T-cell (primary cell): Measurements from ENCODE around the gene TAF12. TPM values are rescaled to one million over a fixed set of nuclear protein-coding genes. Genes with fewer than 3 reads are reported as not detected.
A peak's percentile ranks its signal among the peaks of the same experiment; 100 is the strongest.
"Not testable (repeated sequence)": the region's sequence is repeated elsewhere in the genome, so short reads cannot be mapped to it uniquely, and the experiment has no call there.

Source experiments
- ATAC-seq, 4 experiments: fragments of 200-7000 bp in 3 of 4; fragments of 150-1000 bp in 1 of 4; cut with Tn5 transposase; replicated peaks in 1 of 4; 1 replicate in 3 of 4; 2 replicates in 1 of 4; pipeline ENCODE4 v1.10.0; 2021; ENCODE audit warnings: moderate library complexity in 3 of 4, mild to moderate bottlenecking in 2 of 4, moderate number of reproducible peaks in 1 of 4
- CTCF ChIA-PET, 2 donors: fragments of 300-600 bp; sonication (Branson Sonifier 250); formaldehyde crosslinking; loops; one replicate each; lab custom pipeline; 2022; ENCODE audit warnings: antibody characterized with exemption in 2 of 2; lab: Charles Lee
- POLR2A ChIA-PET, 2 donors: fragments of 300-600 bp; sonication (Branson Sonifier 250); formaldehyde crosslinking; loops; one replicate each; lab custom pipeline; 2022; ENCODE audit warnings: antibody characterized with exemption in 2 of 2; lab: Charles Lee
- DNase-seq, 35 experiments: peaks; one replicate each; pipeline versions ENCODE4 v3.0.0 to v3.0.0-alpha.2; 2013 to 2023
- H3K27ac ChIP-seq: one replicate; pipeline ENCODE4 v1.5.1; 2013; ENCODE audit warnings: low read length
- H3K27me3 ChIP-seq, 2 experiments: replicated peaks in 1 of 2; 1 replicate in 1 of 2; 2 replicates in 1 of 2; pipeline versions ENCODE4 v1.6.1 to v1.7.0; 2013; ENCODE audit warnings: low read length in 1 of 2, mixed read lengths in 1 of 2; ENCODE audit not compliant: control insufficient read depth in 2 of 2, insufficient read depth in 2 of 2; ENCODE audit errors: extremely low read depth in 1 of 2
- H3K36me3 ChIP-seq, 2 donors: 1 replicate in 1 of 2; 2 replicates in 1 of 2; pipeline versions ENCODE4 v1.6.1 to v1.7.0; 2013; ENCODE audit warnings: low read length in 1 of 2; ENCODE audit not compliant: control insufficient read depth in 2 of 2, insufficient read depth in 1 of 2; ENCODE audit errors: extremely low read depth in 1 of 2
- H3K4me1 ChIP-seq, 2 experiments: 1 replicate in 1 of 2; 2 replicates in 1 of 2; pipeline versions ENCODE4 v1.6.1 to v1.7.0; 2013; ENCODE audit warnings: low read length in 2 of 2, mixed read lengths in 1 of 2; ENCODE audit not compliant: insufficient read depth in 2 of 2, control insufficient read depth in 1 of 2; ENCODE audit errors: extremely low read depth in 1 of 2
- H3K4me3 ChIP-seq, 2 donors: 1 replicate in 1 of 2; 2 replicates in 1 of 2; pipeline versions ENCODE4 v1.5.1 to v1.7.0; 2013; ENCODE audit warnings: mild to moderate bottlenecking in 2 of 2, low read length in 1 of 2, moderate library complexity in 1 of 2; ENCODE audit not compliant: control insufficient read depth in 1 of 2; ENCODE audit errors: extremely low read depth in 1 of 2
- H3K9me3 ChIP-seq: 2 replicates; pipeline ENCODE4 v1.7.0; 2013
- H3K27ac Mint-ChIP-seq, 2 donors: one replicate each; pipeline ENCODE4 v1.8.0; 2020 to 2021; ENCODE audit warnings: mild to moderate bottlenecking in 2 of 2, mixed read lengths in 2 of 2
- H3K27me3 Mint-ChIP-seq, 2 donors: one replicate each; pipeline ENCODE4 v1.8.0; 2021 to 2022; ENCODE audit warnings: mixed read lengths in 2 of 2
- H3K36me3 Mint-ChIP-seq: one replicate; pipeline ENCODE4 v1.8.0; 2021; ENCODE audit warnings: mixed read lengths
- H3K4me1 Mint-ChIP-seq, 3 donors: one replicate each; pipeline ENCODE4 v1.8.0; 2020 to 2022; ENCODE audit warnings: mixed read lengths in 3 of 3, mild to moderate bottlenecking in 1 of 3
- H3K4me3 Mint-ChIP-seq, 3 donors: one replicate each; pipeline ENCODE4 v1.8.0; 2020 to 2022; ENCODE audit warnings: mild to moderate bottlenecking in 3 of 3, mixed read lengths in 3 of 3, moderate library complexity in 3 of 3
- H3K9me3 Mint-ChIP-seq, 3 donors: one replicate each; pipeline ENCODE4 v1.8.0; 2020 to 2022; ENCODE audit warnings: mixed read lengths in 3 of 3
- WGBS: methylation state at CpG from one replicate; pipeline ENCODE4 v1.1.5; 2013; ENCODE audit warnings: missing lambda C conversion rate; ENCODE audit not compliant: insufficient coverage; 5-methylcytosine and 5-hydroxymethylcytosine counted together
- total RNA-seq, 35 experiments: library from RNA in 6 of 35; stranded (reverse) in 6 of 35; fragments of 120-200 nt in 1 of 35; gene quantifications; one replicate each; pipeline versions ENCODE4 v1.2.1 to v1.2.4 and lab custom pipeline; 2013 to 2026

TAF12 gene
- total RNA-seq, 5 donors from 2014 or later (not counting 1 experiment from before 2014, with no cell fraction given): 17.3 to 22.7 (median 20.6) TPM

GRCh38 chr1:28577738-28578536 lies 64.9 kb downstream of the TAF12 start:
- H3K27ac ChIP-seq: peak overlapping the region; percentile 9
- H3K9me3 ChIP-seq: no peaks in the 10 kb centered on the region
- H3K27me3 ChIP-seq: no peaks in the 10 kb centered on the region
- Mint-ChIP-seq H3K36me3 (peaks cover 40% of the 10 kb centered on the region), H3K4me1 (peaks cover 33 to 48% (median 36%) of the 10 kb centered on the region in 3 donors), H3K27me3 (no peaks in the 10 kb centered on the region), H3K4me3 (no peak overlapping the region), H3K9me3 (no peaks in the 10 kb centered on the region), H3K27ac (peak overlapping the region; percentile 14 to 23)
- POLR2A ChIA-PET: no interaction called here
- CTCF ChIA-PET: interaction anchor here in 1 of 2 donors (2.1 kb wide), 1 partner anchor 60 kb away, joined by 6 read pairs; no protein-coding TSS in a partner anchor
- H3K36me3 ChIP-seq: peaks cover 9 to 48% of the 10 kb centered on the region in 2 donors
- H3K4me3 ChIP-seq: no peak overlapping the region
- WGBS: 60% methylated on average over 1 of the region's 6 CpGs
- DNase-seq: peak in 1 of 35 experiments; percentile 18
- no peak for ATAC-seq
- H3K4me1 ChIP-seq: peaks cover 11 to 36% of the 10 kb centered on the region in 2 experiments

GRCh38 chr1:28577052-28577678 lies 65.7 kb downstream of the TAF12 start:
- H3K4me3 Mint-ChIP-seq: no peak overlapping the region
- ChIA-PET POLR2A (no interaction called here), CTCF (no interaction called here)
- Histone ChIP-seq H3K27me3 (no peaks in the 10 kb centered on the region), H3K4me3 (no peak overlapping the region), H3K36me3 (peaks cover 9 to 52% of the 10 kb centered on the region in 2 donors), H3K27ac (no peak overlapping the region), H3K4me1 (peaks cover 9 to 28% of the 10 kb centered on the region in 2 experiments), H3K9me3 (no peaks in the 10 kb centered on the region)
- WGBS: 100% methylated on average over 1 of the region's 1 CpG
- H3K36me3 Mint-ChIP-seq: peaks cover 40% of the 10 kb centered on the region
- peak overlapping the region; percentile 24 to 59 for H3K27ac Mint-ChIP-seq
- no peak for ATAC-seq
- H3K27me3 Mint-ChIP-seq: no peaks in the 10 kb centered on the region
- H3K4me1 Mint-ChIP-seq: peaks cover 29 to 41% (median 32%) of the 10 kb centered on the region in 3 donors
- no peak for DNase-seq
- no peaks in the 10 kb centered on the region for H3K9me3 Mint-ChIP-seq

- Mint-ChIP-seq H3K36me3 (peaks cover 31% of the 10 kb centered on the region), H3K4me3 (no peak overlapping the region)
Observed at GRCh38 chr1:28573564-28573963, 69.3 kb downstream of the TAF12 start.

GRCh38 chr1:28572891-28573290 lies 70.0 kb downstream of the TAF12 start:
- CTCF ChIA-PET, H3K4me3 ChIP-seq, DNase-seq, H3K4me1 ChIP-seq, H3K9me3 ChIP-seq, H3K27ac Mint-ChIP-seq, ATAC-seq, H3K27me3 ChIP-seq, H3K4me1 Mint-ChIP-seq, H3K27ac ChIP-seq, H3K9me3 Mint-ChIP-seq, POLR2A ChIA-PET, H3K4me3 Mint-ChIP-seq, H3K27me3 Mint-ChIP-seq: not testable (repeated sequence)
- peaks cover 30% of the 10 kb centered on the region for H3K36me3 Mint-ChIP-seq
- peaks cover 14 to 63% of the 10 kb centered on the region in 2 donors for H3K36me3 ChIP-seq
- WGBS: 100% methylated on average over 5 of the region's 12 CpGs

More at GRCh38 chr1:28573564-28573963, 69.3 kb downstream of the TAF12 start:
- Mint-ChIP-seq H3K9me3 (no peaks in the 10 kb centered on the region), H3K4me1 (peaks cover 6 to 9% (median 8%) of the 10 kb centered on the region in 3 donors), H3K27ac (no peak overlapping the region), H3K27me3 (no peaks in the 10 kb centered on the region)
- ATAC-seq (no peak), DNase-seq (no peak)
- ChIA-PET CTCF (interaction anchor here (0.7 kb wide), 2 partner anchors 303 to 548 kb away, joined by 3 to 4 read pairs; no protein-coding TSS in a partner anchor), POLR2A (no interaction called here)
- Histone ChIP-seq H3K4me3 (no peak overlapping the region), H3K27me3 (no peaks in the 10 kb centered on the region), H3K4me1 (peaks cover 0 to under 1% of the 10 kb centered on the region in 2 experiments), H3K27ac (no peak overlapping the region), H3K9me3 (no peaks in the 10 kb centered on the region), H3K36me3 (peaks cover 14 to 63% of the 10 kb centered on the region in 2 donors)
- WGBS: 93% methylated on average over 5 of the region's 11 CpGs

- Mint-ChIP-seq H3K27me3 (no peaks in the 10 kb centered on the region), H3K9me3 (no peaks in the 10 kb centered on the region), H3K4me1 (peaks cover 0 to under 1% (median 0%) of the 10 kb centered on the region in 3 donors), H3K36me3 (peaks cover 28% of the 10 kb centered on the region), H3K27ac (no peak overlapping the region), H3K4me3 (no peak overlapping the region)
- ChIA-PET POLR2A (no interaction called here), CTCF (no interaction called here)
- no peak overlapping the region for H3K4me3 ChIP-seq
- peaks cover 15 to 63% of the 10 kb centered on the region in 2 donors for H3K36me3 ChIP-seq
- no peak for DNase-seq
- no peak for ATAC-seq
- no peak overlapping the region for H3K27ac ChIP-seq
- 90% methylated on average over 2 of the region's 4 CpGs for WGBS
- no peaks in the 10 kb centered on the region for H3K27me3 ChIP-seq
- no peaks in the 10 kb centered on the region for H3K4me1 ChIP-seq
- H3K9me3 ChIP-seq: no peaks in the 10 kb centered on the region
Observed at GRCh38 chr1:28571911-28572310, 71.0 kb downstream of the TAF12 start.

GRCh38 chr1:28566931-28567330 lies 75.9 kb downstream of the TAF12 start:
- Histone ChIP-seq H3K27me3 (no peaks in the 10 kb centered on the region), H3K4me3 (no peak overlapping the region), H3K36me3 (peaks cover 15 to 77% of the 10 kb centered on the region in 2 donors), H3K4me1 (no peaks in the 10 kb centered on the region), H3K27ac (no peak overlapping the region), H3K9me3 (no peaks in the 10 kb centered on the region)
- no peak overlapping the region for H3K27ac Mint-ChIP-seq
- no peak for ATAC-seq
- WGBS: no CpG with 5 or more reads among the region's 2 CpGs
- no peak for DNase-seq
- no peaks in the 10 kb centered on the region for H3K9me3 Mint-ChIP-seq
- H3K27me3 Mint-ChIP-seq: no peaks in the 10 kb centered on the region
- POLR2A ChIA-PET: interaction anchor here in 1 of 2 donors (0.6 kb wide), 1 partner anchor 347 kb away, joined by 4 read pairs; the partner anchor contains the start of gene EPB41
- H3K4me1 Mint-ChIP-seq: no peaks in the 10 kb centered on the region
- peaks cover 36% of the 10 kb centered on the region for H3K36me3 Mint-ChIP-seq
- CTCF ChIA-PET: interaction anchor here in 1 of 2 donors (0.6 kb wide), 1 partner anchor 632 kb away, joined by 3 read pairs; no protein-coding TSS in a partner anchor
- H3K4me3 Mint-ChIP-seq: no peak overlapping the region
